Fibroblast of lung (primary cell): ENCODE results near the gene MAML2.

Source experiments
- CTCF ChIP-seq, 2 donors: IDR thresholded peaks in 1 of 2; conservative IDR thresholded peaks in 1 of 2; 1 replicate in 1 of 2; 2 replicates in 1 of 2; pipeline ENCODE4 v1.5.1; 2011 to 2012; ENCODE audit warnings: low read length in 2 of 2, control low read depth in 1 of 2, inconsistent platforms in 1 of 2, low read depth in 1 of 2, mild to moderate bottlenecking in 1 of 2
- EZH2 ChIP-seq: IDR thresholded peaks from 2 replicates; pipeline ENCODE4 v1.5.1; 2012; ENCODE audit warnings: low read length, control low read depth, mild to moderate bottlenecking; ENCODE audit errors: missing control alignments

- TF ChIP-seq CTCF (conservative IDR thresholded peaks at IDR 0.05 in 1 of 2, IDR thresholded peaks at IDR 0.05 in 1 of 2; ENCODE audit: low read depth in 1 of 2, low read length in 2 of 2), result peak in 1 of 2 donors; percentile 0
- no peak for TF ChIP-seq EZH2
Measured at GRCh38 chr11:96263238-96263763, 79.7 kb downstream of the MAML2 start.
